SK-N-SH (cell line): ENCODE data around the gene PPFIBP2. TPM values are rescaled to one million over a fixed set of nuclear protein-coding genes. Genes with fewer than 3 reads are reported as not detected.

ENCODE experiments used
- CTCF ChIA-PET: fragments of 300-600, 350-600 bp; formaldehyde crosslinking; extraction: SDS; loops from one replicate; lab custom pipeline; 2021; lab: Yijun Ruan, JAX
- POLR2A ChIA-PET: fragments of 350-600 bp; sonication (Branson Sonifier 250); formaldehyde crosslinking; extraction: SDS; loops from one replicate; lab custom pipeline; 2020; ENCODE audit warnings: antibody characterized with exemption, inconsistent platforms; lab: Yijun Ruan, JAX
- DNase-seq: peaks from one replicate; pipeline ENCODE4 v3.0.0; 2012
- H2AFZ ChIP-seq: fragments of 200-600 bp; sonication (generic); 2 replicates; pipeline ENCODE4 v1.8.1; 2016; ENCODE audit warnings: antibody characterized with exemption, mild to moderate bottlenecking, low read depth
- H3F3A ChIP-seq: fragments of 200-600 bp; sonication (generic); replicated peaks from 2 replicates; pipeline ENCODE3; 2016; ENCODE audit warnings: antibody characterized with exemption, mild to moderate bottlenecking; ENCODE audit not compliant: insufficient read depth
- H3K27ac ChIP-seq, 2 experiments: fragments of 200-500 bp in 1 of 2; fragments of 200-600 bp in 1 of 2; sonication (Bioruptor generic) in 1 of 2; sonication (generic), shearing (Covaris generic) in 1 of 2; 2 replicates each; pipeline versions ENCODE4 v1.5.1 to v1.6.1; 2014 to 2016; ENCODE audit warnings: low read depth in 2 of 2, inconsistent platforms in 1 of 2, low read length in 1 of 2, mild to moderate bottlenecking in 1 of 2, mixed read lengths in 1 of 2
- H3K27me3 ChIP-seq: fragments of 200-600 bp; sonication (generic), shearing (Covaris generic); 2 replicates; pipeline ENCODE4 v1.6.1; 2016; ENCODE audit warnings: mixed run types; ENCODE audit not compliant: insufficient read depth
- H3K36me3 ChIP-seq, 2 experiments: fragments of 200-500 bp in 1 of 2; fragments of 200-600 bp in 1 of 2; sonication (Bioruptor generic) in 1 of 2; sonication (generic) in 1 of 2; replicated peaks in 1 of 2; 2 replicates each; pipeline versions ENCODE3 to v1.5.1; 2014 to 2016; ENCODE audit warnings: low read length in 1 of 2, mild to moderate bottlenecking in 1 of 2; ENCODE audit not compliant: insufficient read depth in 2 of 2, control insufficient read depth in 1 of 2
- H3K4me1 ChIP-seq, 2 experiments: fragments of 200-500 bp in 1 of 2; fragments of 200-600 bp in 1 of 2; sonication (Bioruptor generic) in 1 of 2; sonication (generic), shearing (Covaris generic) in 1 of 2; 2 replicates each; pipeline versions ENCODE4 v1.5.1 to v1.6.1; 2014 to 2016; ENCODE audit warnings: low read depth in 1 of 2, low read length in 1 of 2, mixed run types in 1 of 2; ENCODE audit not compliant: insufficient read depth in 2 of 2, control insufficient read depth in 1 of 2
- H3K4me2 ChIP-seq: fragments of 200-600 bp; sonication (generic), shearing (Covaris generic); 2 replicates; pipeline ENCODE4 v1.6.1; 2017; ENCODE audit warnings: mixed run types
- H3K4me3 ChIP-seq, 2 experiments: fragments of 200-500 bp in 1 of 2; fragments of 200-600 bp in 1 of 2; sonication (Bioruptor generic) in 1 of 2; sonication (generic), shearing (Covaris generic) in 1 of 2; 2 replicates each; pipeline versions ENCODE4 v1.5.1 to v1.8.1; 2014 to 2016; ENCODE audit warnings: low read depth in 2 of 2, inconsistent platforms in 1 of 2, low read length in 1 of 2, mild to moderate bottlenecking in 1 of 2, mixed read lengths in 1 of 2, moderate library complexity in 1 of 2
- H3K79me2 ChIP-seq: fragments of 200-600 bp; sonication (generic); 2 replicates; pipeline ENCODE4 v1.8.1; 2017; ENCODE audit warnings: mild to moderate bottlenecking; ENCODE audit not compliant: insufficient read depth
- H3K9ac ChIP-seq: fragments of 200-600 bp; sonication (generic); 2 replicates; pipeline ENCODE4 v1.6.1; 2017; ENCODE audit warnings: mixed run types
- H3K9me2 ChIP-seq: fragments of 200-600 bp; sonication (generic); 2 replicates; pipeline ENCODE4 v1.6.1; 2017; ENCODE audit warnings: mixed run types
- H3K9me3 ChIP-seq: fragments of 200-600 bp; sonication (generic); 2 replicates; pipeline ENCODE4 v1.6.1; 2017; ENCODE audit warnings: mixed run types, mild to moderate bottlenecking, moderate library complexity
- H4K20me1 ChIP-seq: fragments of 200-600 bp; sonication (generic); 2 replicates; pipeline ENCODE4 v1.6.1; 2017; ENCODE audit warnings: mild to moderate bottlenecking, mixed run types; ENCODE audit not compliant: insufficient read depth
- ELF1 ChIP-seq: IDR thresholded peaks from 2 replicates; pipeline ENCODE4 v1.4.0; 2012
- EP300 ChIP-seq, 2 experiments: IDR thresholded peaks; 2 replicates each; pipeline versions ENCODE4 v1.4.0 to v1.6.1; 2012; ENCODE audit warnings: borderline replicate concordance in 1 of 2, low read depth in 1 of 2, low read length in 1 of 2
- FOXJ3 ChIP-seq: sonication (generic); formaldehyde crosslinking; IDR thresholded peaks from 2 replicates; pipeline ENCODE4 v1.5.1; 2020; ENCODE audit warnings: mild to moderate bottlenecking, missing genetic modification reagents
- FOXM1 ChIP-seq: IDR thresholded peaks from 2 replicates; pipeline ENCODE4 v1.4.0; 2012; ENCODE audit warnings: low read depth, mild to moderate bottlenecking
- GATA2 ChIP-seq: sonication (generic); formaldehyde crosslinking; IDR thresholded peaks from 2 replicates; pipeline ENCODE4 v1.5.0; 2020; ENCODE audit warnings: mild to moderate bottlenecking, missing genetic modification reagents
- JUND ChIP-seq: IDR thresholded peaks from 2 replicates; pipeline ENCODE4 v1.4.0; 2012
- MEF2A ChIP-seq: IDR thresholded peaks from 2 replicates; pipeline ENCODE4 v1.4.0; 2012; ENCODE audit warnings: low read depth, borderline replicate concordance
- NFIC ChIP-seq: IDR thresholded peaks from 2 replicates; pipeline ENCODE4 v1.4.0; 2012; ENCODE audit warnings: borderline replicate concordance
- RAD21 ChIP-seq: IDR thresholded peaks from 2 replicates; pipeline ENCODE4 v1.6.1; 2012; ENCODE audit warnings: mild to moderate bottlenecking, low read length
- RXRA ChIP-seq: IDR thresholded peaks from 2 replicates; pipeline ENCODE4 v1.4.0; 2012; ENCODE audit warnings: low read depth, mild to moderate bottlenecking, borderline replicate concordance
- SMC3 ChIP-seq: IDR thresholded peaks from 2 replicates; pipeline ENCODE4 v1.6.1; 2012; ENCODE audit warnings: low read depth, low read length, improper control_type of control experiment
- TAF1 ChIP-seq: IDR thresholded peaks from 2 replicates; pipeline ENCODE4 v1.6.1; 2012; ENCODE audit warnings: low read depth, mild to moderate bottlenecking, low read length, moderate library complexity, borderline replicate concordance
- WGBS: methylation state at CpG from one replicate; pipeline ENCODE4 v1.1.6; 2017; ENCODE audit warnings: low lambda C conversion rate; 5-methylcytosine and 5-hydroxymethylcytosine counted together
- polyA plus RNA-seq, 3 experiments: library from polyadenylated mRNA; depleted of rRNA; stranded (reverse); fragments of >200 nt; gene quantifications; 2 replicates each; pipeline ENCODE4 v1.2.3, GENCODE V29; 2012
- TF ChIP-seq, protein P1 (sequence below): IDR thresholded peaks from 2 replicates; pipeline ENCODE4 v1.6.1; 2012; ENCODE audit warnings: mild to moderate bottlenecking, low read depth, low read length, moderate library complexity
- TF ChIP-seq, protein P2 (sequence below): fragments of 150-350 bp; IDR thresholded peaks from 2 replicates; pipeline ENCODE4 v1.6.1; 2017; ENCODE audit warnings: antibody characterized with exemption, low read length, low read depth, borderline replicate concordance
- TF ChIP-seq, protein P3 (sequence below): IDR thresholded peaks from 2 replicates; pipeline ENCODE4; 2012
- TF ChIP-seq, protein P4 (sequence below): fragments of 200-600 bp; sonication (generic); IDR thresholded peaks from 2 replicates; pipeline ENCODE4 v1.6.1; 2017; ENCODE audit warnings: antibody characterized with exemption, mild to moderate bottlenecking, moderate library complexity
- TF ChIP-seq, protein P5 (sequence below): IDR thresholded peaks from 2 replicates; pipeline ENCODE4 v1.4.0; 2012; ENCODE audit warnings: low read depth, borderline replicate concordance
- TF ChIP-seq, protein P6 (sequence below): IDR thresholded peaks from 2 replicates; pipeline ENCODE4 v1.4.0; 2012; ENCODE audit warnings: low read depth, borderline replicate concordance

The PPFIBP2 gene
- polyA plus RNA-seq, 1 of the 3 experiments (the other 2 are of a cell fraction) = 0.67 TPM

DNA sequence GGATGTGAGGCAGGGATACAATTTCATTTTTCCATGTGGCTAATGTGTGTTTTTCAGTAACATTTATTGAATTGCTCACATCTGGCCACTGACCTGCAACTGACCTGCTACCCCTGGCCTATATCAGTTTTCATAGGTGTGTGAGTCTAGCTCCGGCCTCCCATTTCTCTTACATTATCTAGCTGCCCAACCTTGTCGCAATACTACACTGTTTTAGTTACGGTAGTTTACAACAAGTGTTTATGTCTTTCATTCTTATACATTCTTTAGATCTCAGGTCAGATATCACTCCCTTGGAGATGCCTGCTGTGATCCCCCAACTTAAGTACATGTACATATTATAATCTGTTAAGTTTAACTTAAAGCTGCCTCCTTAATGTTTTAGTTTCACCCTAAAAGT lies 161.8 kb downstream of the PPFIBP2 start (continued):
- TF ChIP-seq, protein P1, sequence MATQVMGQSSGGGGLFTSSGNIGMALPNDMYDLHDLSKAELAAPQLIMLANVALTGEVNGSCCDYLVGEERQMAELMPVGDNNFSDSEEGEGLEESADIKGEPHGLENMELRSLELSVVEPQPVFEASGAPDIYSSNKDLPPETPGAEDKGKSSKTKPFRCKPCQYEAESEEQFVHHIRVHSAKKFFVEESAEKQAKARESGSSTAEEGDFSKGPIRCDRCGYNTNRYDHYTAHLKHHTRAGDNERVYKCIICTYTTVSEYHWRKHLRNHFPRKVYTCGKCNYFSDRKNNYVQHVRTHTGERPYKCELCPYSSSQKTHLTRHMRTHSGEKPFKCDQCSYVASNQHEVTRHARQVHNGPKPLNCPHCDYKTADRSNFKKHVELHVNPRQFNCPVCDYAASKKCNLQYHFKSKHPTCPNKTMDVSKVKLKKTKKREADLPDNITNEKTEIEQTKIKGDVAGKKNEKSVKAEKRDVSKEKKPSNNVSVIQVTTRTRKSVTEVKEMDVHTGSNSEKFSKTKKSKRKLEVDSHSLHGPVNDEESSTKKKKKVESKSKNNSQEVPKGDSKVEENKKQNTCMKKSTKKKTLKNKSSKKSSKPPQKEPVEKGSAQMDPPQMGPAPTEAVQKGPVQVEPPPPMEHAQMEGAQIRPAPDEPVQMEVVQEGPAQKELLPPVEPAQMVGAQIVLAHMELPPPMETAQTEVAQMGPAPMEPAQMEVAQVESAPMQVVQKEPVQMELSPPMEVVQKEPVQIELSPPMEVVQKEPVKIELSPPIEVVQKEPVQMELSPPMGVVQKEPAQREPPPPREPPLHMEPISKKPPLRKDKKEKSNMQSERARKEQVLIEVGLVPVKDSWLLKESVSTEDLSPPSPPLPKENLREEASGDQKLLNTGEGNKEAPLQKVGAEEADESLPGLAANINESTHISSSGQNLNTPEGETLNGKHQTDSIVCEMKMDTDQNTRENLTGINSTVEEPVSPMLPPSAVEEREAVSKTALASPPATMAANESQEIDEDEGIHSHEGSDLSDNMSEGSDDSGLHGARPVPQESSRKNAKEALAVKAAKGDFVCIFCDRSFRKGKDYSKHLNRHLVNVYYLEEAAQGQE = no peak
- TF ChIP-seq NFIC = no peak
- TF ChIP-seq, protein P2, sequence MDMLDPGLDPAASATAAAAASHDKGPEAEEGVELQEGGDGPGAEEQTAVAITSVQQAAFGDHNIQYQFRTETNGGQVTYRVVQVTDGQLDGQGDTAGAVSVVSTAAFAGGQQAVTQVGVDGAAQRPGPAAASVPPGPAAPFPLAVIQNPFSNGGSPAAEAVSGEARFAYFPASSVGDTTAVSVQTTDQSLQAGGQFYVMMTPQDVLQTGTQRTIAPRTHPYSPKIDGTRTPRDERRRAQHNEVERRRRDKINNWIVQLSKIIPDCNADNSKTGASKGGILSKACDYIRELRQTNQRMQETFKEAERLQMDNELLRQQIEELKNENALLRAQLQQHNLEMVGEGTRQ = no peak

DNA sequence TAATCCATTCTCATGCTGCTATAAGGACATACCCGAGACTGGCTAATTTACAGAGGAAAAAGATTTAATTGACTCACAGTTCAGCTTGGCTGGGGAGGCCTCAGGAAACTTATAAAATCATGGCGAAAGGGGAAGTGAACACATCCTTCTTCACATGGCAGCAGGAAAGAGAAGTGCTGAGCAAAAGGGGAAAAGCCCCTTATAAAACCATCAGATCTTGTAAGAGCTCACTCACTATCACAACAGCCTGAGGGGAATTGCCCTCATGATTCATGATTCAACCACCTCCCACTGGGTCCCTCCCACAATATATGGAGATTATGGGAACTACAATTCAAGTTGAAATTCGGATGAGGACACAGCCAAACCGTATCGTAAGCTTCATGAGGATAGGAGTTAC lies 163.3 kb downstream of the PPFIBP2 start:
- Histone ChIP-seq H3K9me2 (no peaks in the 10 kb centered on the region), H3K4me2 (no peak overlapping the region), H3K4me1 (peaks cover 0 to 7% of the 10 kb centered on the region in 2 experiments; a peak in 1 of 4 replicates), H3K36me3 (no peaks in the 10 kb centered on the region), H3K9me3 (no peaks in the 10 kb centered on the region), H3K9ac (no peak overlapping the region), H4K20me1 (no peaks in the 10 kb centered on the region), H2AFZ (no peak overlapping the region), H3F3A (no peaks in the 10 kb centered on the region), H3K27me3 (peaks cover 24% of the 10 kb centered on the region; the same call in 1 of the 2 replicates), H3K4me3 (no peak overlapping the region), H3K27ac (no peak overlapping the region), H3K79me2 (no peaks in the 10 kb centered on the region)
- WGBS = 49% methylated on average over 5 of the region's 5 CpGs
- no peak for DNase-seq
- ChIA-PET CTCF (interaction anchor here (1.0 to 3.5 kb wide), 5 partner anchors 11 to 105 kb away, joined by 3 to 24 read pairs (median 8); no protein-coding TSS in a partner anchor), POLR2A (no interaction called here)
- TF ChIP-seq RAD21 (no peak), SMC3 (no peak), EP300 (IDR thresholded peaks at IDR 0.05; ENCODE audit: borderline replicate concordance in 1 of 2, low read depth in 1 of 2, low read length in 1 of 2) (no peak), NFIC (no peak), TAF1 (no peak), ELF1 (no peak), FOXJ3 (no peak), JUND (no peak), GATA2 (CRISPR knock-in tag) (no peak), FOXM1 (no peak), RXRA (no peak), MEF2A (no peak)
- TF ChIP-seq, protein P3, sequence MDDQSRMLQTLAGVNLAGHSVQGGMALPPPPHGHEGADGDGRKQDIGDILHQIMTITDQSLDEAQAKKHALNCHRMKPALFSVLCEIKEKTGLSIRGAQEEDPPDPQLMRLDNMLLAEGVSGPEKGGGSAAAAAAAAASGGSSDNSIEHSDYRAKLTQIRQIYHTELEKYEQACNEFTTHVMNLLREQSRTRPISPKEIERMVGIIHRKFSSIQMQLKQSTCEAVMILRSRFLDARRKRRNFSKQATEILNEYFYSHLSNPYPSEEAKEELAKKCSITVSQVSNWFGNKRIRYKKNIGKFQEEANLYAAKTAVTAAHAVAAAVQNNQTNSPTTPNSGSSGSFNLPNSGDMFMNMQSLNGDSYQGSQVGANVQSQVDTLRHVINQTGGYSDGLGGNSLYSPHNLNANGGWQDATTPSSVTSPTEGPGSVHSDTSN = no peak
- TF ChIP-seq, protein P4, sequence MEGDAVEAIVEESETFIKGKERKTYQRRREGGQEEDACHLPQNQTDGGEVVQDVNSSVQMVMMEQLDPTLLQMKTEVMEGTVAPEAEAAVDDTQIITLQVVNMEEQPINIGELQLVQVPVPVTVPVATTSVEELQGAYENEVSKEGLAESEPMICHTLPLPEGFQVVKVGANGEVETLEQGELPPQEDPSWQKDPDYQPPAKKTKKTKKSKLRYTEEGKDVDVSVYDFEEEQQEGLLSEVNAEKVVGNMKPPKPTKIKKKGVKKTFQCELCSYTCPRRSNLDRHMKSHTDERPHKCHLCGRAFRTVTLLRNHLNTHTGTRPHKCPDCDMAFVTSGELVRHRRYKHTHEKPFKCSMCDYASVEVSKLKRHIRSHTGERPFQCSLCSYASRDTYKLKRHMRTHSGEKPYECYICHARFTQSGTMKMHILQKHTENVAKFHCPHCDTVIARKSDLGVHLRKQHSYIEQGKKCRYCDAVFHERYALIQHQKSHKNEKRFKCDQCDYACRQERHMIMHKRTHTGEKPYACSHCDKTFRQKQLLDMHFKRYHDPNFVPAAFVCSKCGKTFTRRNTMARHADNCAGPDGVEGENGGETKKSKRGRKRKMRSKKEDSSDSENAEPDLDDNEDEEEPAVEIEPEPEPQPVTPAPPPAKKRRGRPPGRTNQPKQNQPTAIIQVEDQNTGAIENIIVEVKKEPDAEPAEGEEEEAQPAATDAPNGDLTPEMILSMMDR = no peak
- TF ChIP-seq, protein P5, sequence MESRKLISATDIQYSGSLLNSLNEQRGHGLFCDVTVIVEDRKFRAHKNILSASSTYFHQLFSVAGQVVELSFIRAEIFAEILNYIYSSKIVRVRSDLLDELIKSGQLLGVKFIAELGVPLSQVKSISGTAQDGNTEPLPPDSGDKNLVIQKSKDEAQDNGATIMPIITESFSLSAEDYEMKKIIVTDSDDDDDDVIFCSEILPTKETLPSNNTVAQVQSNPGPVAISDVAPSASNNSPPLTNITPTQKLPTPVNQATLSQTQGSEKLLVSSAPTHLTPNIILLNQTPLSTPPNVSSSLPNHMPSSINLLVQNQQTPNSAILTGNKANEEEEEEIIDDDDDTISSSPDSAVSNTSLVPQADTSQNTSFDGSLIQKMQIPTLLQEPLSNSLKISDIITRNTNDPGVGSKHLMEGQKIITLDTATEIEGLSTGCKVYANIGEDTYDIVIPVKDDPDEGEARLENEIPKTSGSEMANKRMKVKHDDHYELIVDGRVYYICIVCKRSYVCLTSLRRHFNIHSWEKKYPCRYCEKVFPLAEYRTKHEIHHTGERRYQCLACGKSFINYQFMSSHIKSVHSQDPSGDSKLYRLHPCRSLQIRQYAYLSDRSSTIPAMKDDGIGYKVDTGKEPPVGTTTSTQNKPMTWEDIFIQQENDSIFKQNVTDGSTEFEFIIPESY = no peak
- TF ChIP-seq, protein P6, sequence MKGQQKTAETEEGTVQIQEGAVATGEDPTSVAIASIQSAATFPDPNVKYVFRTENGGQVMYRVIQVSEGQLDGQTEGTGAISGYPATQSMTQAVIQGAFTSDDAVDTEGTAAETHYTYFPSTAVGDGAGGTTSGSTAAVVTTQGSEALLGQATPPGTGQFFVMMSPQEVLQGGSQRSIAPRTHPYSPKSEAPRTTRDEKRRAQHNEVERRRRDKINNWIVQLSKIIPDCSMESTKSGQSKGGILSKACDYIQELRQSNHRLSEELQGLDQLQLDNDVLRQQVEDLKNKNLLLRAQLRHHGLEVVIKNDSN = no peak
